ENCODE data around the gene SEC14L5. TPM values are rescaled to one million over a fixed set of nuclear protein-coding genes. Genes with fewer than 3 reads are reported as not detected.
"Not testable (repeated sequence)": the region's sequence is repeated elsewhere in the genome, so short reads cannot be mapped to it uniquely, and the experiment has no call there.

SEC14L5 gene
- total RNA-seq, 1 experiment from 2014 or later = 1.8 TPM

DNA sequence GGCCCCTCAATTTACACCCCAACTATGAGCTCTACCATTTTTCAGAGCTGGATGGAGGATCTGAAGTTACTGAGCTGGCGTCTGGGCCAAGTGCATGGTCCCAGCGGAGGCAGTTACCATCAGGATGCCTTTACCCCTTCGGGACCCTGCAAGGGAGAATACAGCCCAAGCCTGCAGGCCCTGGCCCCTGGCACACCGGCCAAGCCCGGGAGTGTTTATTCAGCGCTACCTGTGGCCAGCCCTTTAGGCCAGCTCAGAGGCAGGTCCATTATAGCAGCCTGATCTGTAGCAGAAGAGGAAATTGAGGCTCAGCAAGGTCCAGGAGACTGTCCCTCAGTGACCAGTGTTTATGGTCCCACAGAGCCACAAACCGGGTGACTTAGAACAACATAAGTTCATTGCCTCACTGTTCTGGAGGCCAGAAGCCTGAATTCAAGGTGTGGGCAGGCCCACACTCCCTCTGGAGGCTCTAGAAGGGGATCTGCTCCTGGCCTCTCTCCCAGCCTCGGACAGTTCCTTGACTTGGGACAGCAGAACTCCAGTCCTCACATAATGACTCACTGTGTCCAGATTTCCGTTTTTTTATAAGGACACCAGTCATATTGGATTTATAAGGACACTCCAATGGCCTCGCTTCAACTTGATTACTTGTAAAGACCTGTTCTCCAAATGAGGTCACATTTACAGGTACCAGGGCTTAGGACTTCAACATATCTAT, 8.8 kb downstream of the SEC14L5 start:
- intact Hi-C loops (cut with micrococcal nuclease; ENCODE audit: unreplicated experiment) = no loop called here

DNA sequence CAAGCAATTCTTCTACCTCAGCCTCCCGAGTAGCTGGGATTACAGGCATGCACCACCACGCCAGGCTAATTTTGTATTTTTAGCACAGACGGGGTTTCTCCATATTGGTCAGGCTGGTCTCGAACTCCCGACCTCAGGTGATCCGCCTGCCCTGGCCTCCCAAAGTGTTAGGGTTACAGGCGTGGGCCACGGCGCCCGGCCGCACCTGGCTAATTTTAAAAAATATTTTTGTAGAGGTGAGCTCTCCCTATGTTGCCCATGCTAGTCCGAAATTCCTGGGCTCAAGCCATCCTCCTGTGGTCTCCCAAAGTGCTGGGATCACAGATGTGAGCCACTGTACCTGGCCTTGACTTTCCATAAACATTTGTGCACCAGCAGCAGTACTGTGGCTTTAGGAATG, 10.1 kb downstream of the SEC14L5 start:
- H3K4me2 ChIP-seq; BruUV-seq (replicated peaks); DNase-seq; CTCF ChIA-PET; H3K9me2 ChIP-seq (ENCODE audit: insufficient read depth); H3K4me1 ChIP-seq (replicated peaks; ENCODE audit: insufficient read depth); H3K27ac ChIP-seq; H3K79me2 ChIP-seq (ENCODE audit: low read depth); intact Hi-C loops (cut with micrococcal nuclease; ENCODE audit: unreplicated experiment); H3F3A ChIP-seq (ENCODE audit: insufficient read depth, low read depth); POLR2A ChIA-PET (ENCODE audit: unreplicated experiment); H3K9me3 ChIP-seq (ENCODE audit: insufficient read depth, low read depth); H3K36me3 ChIP-seq (ENCODE audit: low read depth); H2AFZ ChIP-seq; H4K20me1 ChIP-seq (ENCODE audit: insufficient read depth); H3K4me3 ChIP-seq: not testable (repeated sequence)
- H3K27me3 ChIP-seq (ENCODE audit: insufficient read depth, low read depth) = peaks cover 40% of the 10 kb centered on the region

More for the DNA sequence above, 8.8 kb downstream of the SEC14L5 start:
- Histone ChIP-seq H2AFZ (no peak overlapping the region), H3F3A (ENCODE audit: insufficient read depth, low read depth) (no peaks in the 10 kb centered on the region; the same call in 1 of the 2 replicates), H4K20me1 (ENCODE audit: insufficient read depth) (no peaks in the 10 kb centered on the region), H3K4me2 (no peak overlapping the region), H3K79me2 (ENCODE audit: low read depth) (no peaks in the 10 kb centered on the region), H3K36me3 (ENCODE audit: low read depth) (no peaks in the 10 kb centered on the region), H3K9me2 (ENCODE audit: insufficient read depth) (no peaks in the 10 kb centered on the region), H3K27me3 (ENCODE audit: insufficient read depth, low read depth) (peaks cover 26% of the 10 kb centered on the region), H3K4me1 (replicated peaks; ENCODE audit: insufficient read depth) (no peaks in the 10 kb centered on the region), H3K4me3 (no peak overlapping the region), H3K27ac (no peak overlapping the region), H3K9me3 (ENCODE audit: insufficient read depth, low read depth) (no peaks in the 10 kb centered on the region)
- no peak for DNase-seq
- ChIA-PET POLR2A (ENCODE audit: unreplicated experiment) (no interaction called here), CTCF (interaction anchor here (0.6 kb wide), 1 partner anchor 1053 kb away, joined by 4 read pairs; no protein-coding TSS in a partner anchor)
- no TSS peak for BruUV-seq (replicated peaks)
- no peak for TF ChIP-seq EZH2 (IDR thresholded peaks at IDR 0.05; ENCODE audit: low read depth)
- TF ChIP-seq, protein P1, sequence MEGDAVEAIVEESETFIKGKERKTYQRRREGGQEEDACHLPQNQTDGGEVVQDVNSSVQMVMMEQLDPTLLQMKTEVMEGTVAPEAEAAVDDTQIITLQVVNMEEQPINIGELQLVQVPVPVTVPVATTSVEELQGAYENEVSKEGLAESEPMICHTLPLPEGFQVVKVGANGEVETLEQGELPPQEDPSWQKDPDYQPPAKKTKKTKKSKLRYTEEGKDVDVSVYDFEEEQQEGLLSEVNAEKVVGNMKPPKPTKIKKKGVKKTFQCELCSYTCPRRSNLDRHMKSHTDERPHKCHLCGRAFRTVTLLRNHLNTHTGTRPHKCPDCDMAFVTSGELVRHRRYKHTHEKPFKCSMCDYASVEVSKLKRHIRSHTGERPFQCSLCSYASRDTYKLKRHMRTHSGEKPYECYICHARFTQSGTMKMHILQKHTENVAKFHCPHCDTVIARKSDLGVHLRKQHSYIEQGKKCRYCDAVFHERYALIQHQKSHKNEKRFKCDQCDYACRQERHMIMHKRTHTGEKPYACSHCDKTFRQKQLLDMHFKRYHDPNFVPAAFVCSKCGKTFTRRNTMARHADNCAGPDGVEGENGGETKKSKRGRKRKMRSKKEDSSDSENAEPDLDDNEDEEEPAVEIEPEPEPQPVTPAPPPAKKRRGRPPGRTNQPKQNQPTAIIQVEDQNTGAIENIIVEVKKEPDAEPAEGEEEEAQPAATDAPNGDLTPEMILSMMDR (conservative IDR thresholded peaks at IDR 0.05) = no peak

DNA sequence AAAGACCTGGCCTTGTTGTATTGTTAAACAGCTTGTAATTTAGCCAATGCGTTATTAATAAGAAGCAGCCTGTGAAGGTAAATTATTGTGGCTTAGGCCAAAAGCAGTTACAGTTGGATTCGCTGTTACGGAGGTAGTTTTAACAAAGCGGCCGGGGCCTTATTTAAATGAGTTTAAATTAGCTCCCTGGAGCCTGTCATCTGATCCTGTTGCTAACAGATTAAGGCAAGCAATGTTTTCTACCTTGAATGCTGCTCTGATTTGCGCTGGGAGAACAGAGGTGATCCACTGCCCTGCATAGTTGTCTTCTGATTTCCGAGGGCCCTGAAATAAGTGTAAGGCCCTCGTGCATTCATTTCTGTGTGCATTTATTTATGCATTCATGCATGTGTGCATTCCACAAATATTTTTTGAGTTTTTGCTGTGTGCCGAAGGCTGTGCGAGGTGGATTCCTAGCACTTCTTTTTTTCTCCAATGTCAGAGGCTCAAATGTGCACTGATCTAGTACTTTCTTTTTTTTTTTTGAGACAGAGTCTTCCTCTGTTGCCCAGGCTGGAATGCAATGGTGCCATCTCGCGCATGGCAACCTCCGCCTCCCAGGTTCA, 10.9 kb downstream of the SEC14L5 start:
- no peaks in the 10 kb centered on the region for H3K9me2 ChIP-seq (ENCODE audit: insufficient read depth)
- TF ChIP-seq EZH2 (IDR thresholded peaks at IDR 0.05; ENCODE audit: low read depth) = no peak
- TF ChIP-seq, protein P1 (conservative IDR thresholded peaks at IDR 0.05) = no peak
- H4K20me1 ChIP-seq (ENCODE audit: insufficient read depth) = no peaks in the 10 kb centered on the region
- ChIA-PET CTCF (no interaction called here), POLR2A (ENCODE audit: unreplicated experiment) (no interaction called here)
- H3K4me3 ChIP-seq = no peak overlapping the region
- intact Hi-C loops (cut with micrococcal nuclease; ENCODE audit: unreplicated experiment) = no loop called here
- no peaks in the 10 kb centered on the region for H3K79me2 ChIP-seq (ENCODE audit: low read depth)
- BruUV-seq (replicated peaks) = no TSS peak
- H3K4me1 ChIP-seq (replicated peaks; ENCODE audit: insufficient read depth) = no peaks in the 10 kb centered on the region
- H3K9me3 ChIP-seq (ENCODE audit: insufficient read depth, low read depth) = no peaks in the 10 kb centered on the region
- H3K27ac ChIP-seq = no peak overlapping the region
- no peaks in the 10 kb centered on the region; the same call in none of the 2 replicates for H3F3A ChIP-seq (ENCODE audit: insufficient read depth, low read depth)
- H2AFZ ChIP-seq = no peak overlapping the region
- no peaks in the 10 kb centered on the region for H3K36me3 ChIP-seq (ENCODE audit: low read depth)
- no peak for DNase-seq
- H3K27me3 ChIP-seq (ENCODE audit: insufficient read depth, low read depth) = peaks cover 43% of the 10 kb centered on the region
- no peak overlapping the region for H3K4me2 ChIP-seq
